Measurements from ENCODE around the gene AHDC1. TPM values are rescaled to one million over a fixed set of nuclear protein-coding genes. Genes with fewer than 3 reads are reported as not detected.

Gene AHDC1
- total and polyA plus RNA-seq, 2 of the 13 experiments (the other 11 are each of a cell fraction or from before 2014, with no cell fraction given): 1.0 to 2.7 TPM

- TF ChIP-seq IRF1 (CRISPR knock-in tag; IDR thresholded peaks at IDR 0.05; ENCODE audit: low read depth) (no peak), ZNF430 (CRISPR knock-in tag; IDR thresholded peaks at IDR 0.05) (no peak), NR2C2 (CRISPR knock-in tag; IDR thresholded peaks at IDR 0.05; ENCODE audit: borderline replicate concordance) (no peak), ZFX (CRISPR knock-in tag; IDR thresholded peaks at IDR 0.05; ENCODE audit: low read depth) (peak; percentile 11; the same call in 1 of the 2 replicates), ZGPAT (CRISPR knock-in tag; IDR thresholded peaks at IDR 0.05) (no peak), ZBTB25 (CRISPR knock-in tag; IDR thresholded peaks at IDR 0.05) (no peak), ARID4A (CRISPR knock-in tag; IDR thresholded peaks at IDR 0.05; ENCODE audit: borderline replicate concordance) (peak; percentile 27; the same call in 1 of the 2 replicates), ZBTB8A (CRISPR knock-in tag; IDR thresholded peaks at IDR 0.05; ENCODE audit: borderline replicate concordance, low read depth) (no peak), ZNF670 (CRISPR knock-in tag; IDR thresholded peaks at IDR 0.05; ENCODE audit: borderline replicate concordance) (no peak), STAT5B (CRISPR knock-in tag; IDR thresholded peaks at IDR 0.05) (no peak), ZNF280D (CRISPR knock-in tag; IDR thresholded peaks at IDR 0.05) (no peak), SMAD3 (CRISPR knock-in tag; IDR thresholded peaks at IDR 0.05) (no peak), ZNF549 (CRISPR knock-in tag; IDR thresholded peaks at IDR 0.05) (no peak), ZNF629 (CRISPR knock-in tag; conservative IDR thresholded peaks at IDR 0.05) (no peak), ATF3 (CRISPR knock-in tag; IDR thresholded peaks at IDR 0.05) (0 out of 2 replicates have a peak, but pooled peaks have one; percentile 33), SRF (IDR thresholded peaks at IDR 0.05; ENCODE audit: low read depth, low read length) (no peak), GFI1 (CRISPR knock-in tag; IDR thresholded peaks at IDR 0.05; ENCODE audit: borderline replicate concordance) (no peak), KDM6A (CRISPR knock-in tag; IDR thresholded peaks at IDR 0.05; ENCODE audit: low read depth) (no peak)
These were observed 77.2 kb downstream of the AHDC1 start (continued) for GRCh38 chr1:27526569-27527222.

Measured in HepG2 (cell line).